Measurements from ENCODE around the gene CHD9NB. TPM values are rescaled to one million over a fixed set of nuclear protein-coding genes. Genes with fewer than 3 reads are reported as not detected.
A peak's percentile ranks its signal among the peaks of the same experiment; 100 is the strongest.

CHD9NB gene
- total and polyA plus RNA-seq, 10 of the 15 experiments (the other 5 are each of a cell fraction or from before 2014, with no cell fraction given), result 0.14 to 1.6 (median 0.73) TPM

DNA sequence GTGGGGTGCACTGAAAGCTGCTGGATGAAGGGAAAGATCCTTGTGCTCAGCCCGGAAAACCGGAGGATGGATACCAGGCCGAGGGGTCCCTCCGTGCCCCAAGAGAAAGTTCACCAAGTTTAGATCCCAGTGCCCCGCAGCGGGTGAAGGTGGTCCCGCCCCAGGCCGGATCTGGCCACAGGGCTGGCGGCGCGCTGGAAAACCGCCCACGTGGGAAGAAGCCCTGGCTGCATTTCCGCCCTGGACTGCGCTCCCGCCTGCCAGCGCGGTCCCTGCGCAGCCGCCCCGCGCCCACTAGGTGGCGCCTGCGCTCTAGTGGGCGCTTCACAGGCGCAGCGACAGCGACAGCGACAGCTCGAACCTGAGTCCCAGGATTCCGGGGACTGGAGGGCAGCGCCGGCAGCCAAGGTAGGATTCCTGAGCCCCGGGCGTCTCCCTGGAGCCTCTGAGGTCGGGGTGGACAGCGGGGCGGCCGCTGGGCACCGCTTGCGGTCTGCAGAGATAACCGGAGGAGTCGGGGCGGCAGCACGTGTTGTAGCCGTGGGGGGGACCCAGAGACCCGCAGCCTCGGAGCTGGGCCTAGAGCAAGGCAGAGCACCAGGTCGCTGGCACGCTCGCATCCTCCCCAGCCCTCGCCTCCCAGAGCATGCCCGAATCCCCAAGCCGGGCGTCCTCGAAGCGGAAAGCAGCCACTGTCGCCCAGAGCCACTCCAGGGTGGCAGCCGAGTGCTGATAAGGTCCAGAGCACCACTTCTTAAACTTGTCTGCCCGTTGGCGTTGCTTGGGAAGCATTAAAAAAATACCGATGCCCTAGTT is 2.2 kb upstream of the CHD9NB start, which contains the start of gene CHD9 (continued):
- TF ChIP-seq, protein P1, sequence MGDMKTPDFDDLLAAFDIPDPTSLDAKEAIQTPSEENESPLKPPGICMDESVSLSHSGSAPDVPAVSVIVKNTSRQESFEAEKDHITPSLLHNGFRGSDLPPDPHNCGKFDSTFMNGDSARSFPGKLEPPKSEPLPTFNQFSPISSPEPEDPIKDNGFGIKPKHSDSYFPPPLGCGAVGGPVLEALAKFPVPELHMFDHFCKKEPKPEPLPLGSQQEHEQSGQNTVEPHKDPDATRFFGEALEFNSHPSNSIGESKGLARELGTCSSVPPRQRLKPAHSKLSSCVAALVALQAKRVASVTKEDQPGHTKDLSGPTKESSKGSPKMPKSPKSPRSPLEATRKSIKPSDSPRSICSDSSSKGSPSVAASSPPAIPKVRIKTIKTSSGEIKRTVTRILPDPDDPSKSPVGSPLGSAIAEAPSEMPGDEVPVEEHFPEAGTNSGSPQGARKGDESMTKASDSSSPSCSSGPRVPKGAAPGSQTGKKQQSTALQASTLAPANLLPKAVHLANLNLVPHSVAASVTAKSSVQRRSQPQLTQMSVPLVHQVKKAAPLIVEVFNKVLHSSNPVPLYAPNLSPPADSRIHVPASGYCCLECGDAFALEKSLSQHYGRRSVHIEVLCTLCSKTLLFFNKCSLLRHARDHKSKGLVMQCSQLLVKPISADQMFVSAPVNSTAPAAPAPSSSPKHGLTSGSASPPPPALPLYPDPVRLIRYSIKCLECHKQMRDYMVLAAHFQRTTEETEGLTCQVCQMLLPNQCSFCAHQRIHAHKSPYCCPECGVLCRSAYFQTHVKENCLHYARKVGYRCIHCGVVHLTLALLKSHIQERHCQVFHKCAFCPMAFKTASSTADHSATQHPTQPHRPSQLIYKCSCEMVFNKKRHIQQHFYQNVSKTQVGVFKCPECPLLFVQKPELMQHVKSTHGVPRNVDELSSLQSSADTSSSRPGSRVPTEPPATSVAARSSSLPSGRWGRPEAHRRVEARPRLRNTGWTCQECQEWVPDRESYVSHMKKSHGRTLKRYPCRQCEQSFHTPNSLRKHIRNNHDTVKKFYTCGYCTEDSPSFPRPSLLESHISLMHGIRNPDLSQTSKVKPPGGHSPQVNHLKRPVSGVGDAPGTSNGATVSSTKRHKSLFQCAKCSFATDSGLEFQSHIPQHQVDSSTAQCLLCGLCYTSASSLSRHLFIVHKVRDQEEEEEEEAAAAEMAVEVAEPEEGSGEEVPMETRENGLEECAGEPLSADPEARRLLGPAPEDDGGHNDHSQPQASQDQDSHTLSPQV (IDR thresholded peaks at IDR 0.05), result peak; percentile 85; the same call in 1 of the 2 replicates
- TF ChIP-seq MEF2A (IDR thresholded peaks at IDR 0.05; ENCODE audit: insufficient read depth, low read depth, low read length) (0 out of 2 replicates have a peak, but pooled peaks have one; percentile 12), POLR2AphosphoS2 (IDR thresholded peaks at IDR 0.05; ENCODE audit: low read depth, low read length) (no peak), JUND (IDR thresholded peaks at IDR 0.05; ENCODE audit: low read depth, low read length) (no peak), MYC (IDR thresholded peaks at IDR 0.05; ENCODE audit: insufficient read depth, insufficient read length, insufficient replicate concordance, low read length, severe bottlenecking) (peak; percentile 73), TCF3 (IDR thresholded peaks at IDR 0.05; ENCODE audit: borderline replicate concordance, insufficient read depth, low read depth, low read length) (peak; percentile 65; the same call in 1 of the 2 replicates), RFX5 (IDR thresholded peaks at IDR 0.05; ENCODE audit: low read depth, low read length) (no peak), HCFC1 (IDR thresholded peaks at IDR 0.05; ENCODE audit: low read length) (no peak), HDGF (IDR thresholded peaks at IDR 0.05) (0 out of 2 replicates have a peak, but pooled peaks have one; percentile 11), NR2C2 (IDR thresholded peaks at IDR 0.05; ENCODE audit: borderline replicate concordance, control insufficient read depth, insufficient read length, low read depth) (no peak), BRCA1 (IDR thresholded peaks at IDR 0.05; ENCODE audit: low read depth, low read length) (no peak), ZNF274 (IDR thresholded peaks at IDR 0.05; ENCODE audit: insufficient read depth, insufficient read length) (no peak), EGR1 (IDR thresholded peaks at IDR 0.05; ENCODE audit: borderline replicate concordance in 1 of 2, low read depth in 2 of 2, low read length in 2 of 2) (peak in 1 of 2 experiments; percentile 67; a peak in 1 of 3 replicates), NBN (IDR thresholded peaks at IDR 0.05) (0 out of 2 replicates have a peak, but pooled peaks have one; percentile 26), RELA (IDR thresholded peaks at IDR 0.05; ENCODE audit: borderline replicate concordance, partially characterized antibody) (no peak), TBL1XR1 (IDR thresholded peaks at IDR 0.05; ENCODE audit: low read depth, low read length) (0 out of 2 replicates have a peak, but pooled peaks have one; percentile 36), CBX3 (IDR thresholded peaks at IDR 0.05; ENCODE audit: borderline replicate concordance, low read depth) (no peak), BMI1 (IDR thresholded peaks at IDR 0.05; ENCODE audit: borderline replicate concordance) (no peak), ETV6 (conservative IDR thresholded peaks at IDR 0.05 in 1 of 2, IDR thresholded peaks at IDR 0.05 in 1 of 2; ENCODE audit: borderline replicate concordance in 1 of 2, low read depth in 1 of 2) (no peak; a peak in 1 of 4 replicates)
- TF ChIP-seq, protein P2, sequence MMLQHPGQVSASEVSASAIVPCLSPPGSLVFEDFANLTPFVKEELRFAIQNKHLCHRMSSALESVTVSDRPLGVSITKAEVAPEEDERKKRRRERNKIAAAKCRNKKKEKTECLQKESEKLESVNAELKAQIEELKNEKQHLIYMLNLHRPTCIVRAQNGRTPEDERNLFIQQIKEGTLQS (IDR thresholded peaks at IDR 0.05; ENCODE audit: borderline replicate concordance, extremely low read depth, low read depth, low read length), result peak; percentile 30; the same call in 1 of the 2 replicates
- TF ChIP-seq, protein P3, sequence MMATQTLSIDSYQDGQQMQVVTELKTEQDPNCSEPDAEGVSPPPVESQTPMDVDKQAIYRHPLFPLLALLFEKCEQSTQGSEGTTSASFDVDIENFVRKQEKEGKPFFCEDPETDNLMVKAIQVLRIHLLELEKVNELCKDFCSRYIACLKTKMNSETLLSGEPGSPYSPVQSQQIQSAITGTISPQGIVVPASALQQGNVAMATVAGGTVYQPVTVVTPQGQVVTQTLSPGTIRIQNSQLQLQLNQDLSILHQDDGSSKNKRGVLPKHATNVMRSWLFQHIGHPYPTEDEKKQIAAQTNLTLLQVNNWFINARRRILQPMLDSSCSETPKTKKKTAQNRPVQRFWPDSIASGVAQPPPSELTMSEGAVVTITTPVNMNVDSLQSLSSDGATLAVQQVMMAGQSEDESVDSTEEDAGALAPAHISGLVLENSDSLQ (IDR thresholded peaks at IDR 0.05), result no peak
- TF ChIP-seq, protein P4, sequence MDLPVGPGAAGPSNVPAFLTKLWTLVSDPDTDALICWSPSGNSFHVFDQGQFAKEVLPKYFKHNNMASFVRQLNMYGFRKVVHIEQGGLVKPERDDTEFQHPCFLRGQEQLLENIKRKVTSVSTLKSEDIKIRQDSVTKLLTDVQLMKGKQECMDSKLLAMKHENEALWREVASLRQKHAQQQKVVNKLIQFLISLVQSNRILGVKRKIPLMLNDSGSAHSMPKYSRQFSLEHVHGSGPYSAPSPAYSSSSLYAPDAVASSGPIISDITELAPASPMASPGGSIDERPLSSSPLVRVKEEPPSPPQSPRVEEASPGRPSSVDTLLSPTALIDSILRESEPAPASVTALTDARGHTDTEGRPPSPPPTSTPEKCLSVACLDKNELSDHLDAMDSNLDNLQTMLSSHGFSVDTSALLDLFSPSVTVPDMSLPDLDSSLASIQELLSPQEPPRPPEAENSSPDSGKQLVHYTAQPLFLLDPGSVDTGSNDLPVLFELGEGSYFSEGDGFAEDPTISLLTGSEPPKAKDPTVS (IDR thresholded peaks at IDR 0.05; ENCODE audit: low read depth, low read length), result no peak

All from GM12878 (cell line).